HepG2 (cell line): ENCODE measurements around the gene EIF2AK2.

Experiments used
- ARNT ChIP-seq: fragments of 450-650 bp; IDR thresholded peaks from 2 replicates; pipeline ENCODE4 v1.6.1; 2017
- TBP ChIP-seq: sonication (generic); formaldehyde crosslinking; IDR thresholded peaks from 2 replicates; pipeline ENCODE4 v1.5.0; 2020; ENCODE audit warnings: missing genetic modification reagents
- TF ChIP-seq, protein P1 (sequence below): sonication (generic); formaldehyde crosslinking; IDR thresholded peaks from 2 replicates; pipeline ENCODE4 v1.8.0; 2022; ENCODE audit warnings: low read depth, missing genetic modification reagents
- TF ChIP-seq, protein P2 (sequence below): sonication (generic); formaldehyde crosslinking; IDR thresholded peaks from 2 replicates; pipeline ENCODE4 v1.5.0; 2020; ENCODE audit warnings: mild to moderate bottlenecking, missing genetic modification reagents, moderate library complexity
- TF ChIP-seq, protein P3 (sequence below): sonication (generic); formaldehyde crosslinking; IDR thresholded peaks from 2 replicates; pipeline ENCODE4 v1.4.0; 2020; ENCODE audit warnings: missing genetic modification reagents

DNA sequence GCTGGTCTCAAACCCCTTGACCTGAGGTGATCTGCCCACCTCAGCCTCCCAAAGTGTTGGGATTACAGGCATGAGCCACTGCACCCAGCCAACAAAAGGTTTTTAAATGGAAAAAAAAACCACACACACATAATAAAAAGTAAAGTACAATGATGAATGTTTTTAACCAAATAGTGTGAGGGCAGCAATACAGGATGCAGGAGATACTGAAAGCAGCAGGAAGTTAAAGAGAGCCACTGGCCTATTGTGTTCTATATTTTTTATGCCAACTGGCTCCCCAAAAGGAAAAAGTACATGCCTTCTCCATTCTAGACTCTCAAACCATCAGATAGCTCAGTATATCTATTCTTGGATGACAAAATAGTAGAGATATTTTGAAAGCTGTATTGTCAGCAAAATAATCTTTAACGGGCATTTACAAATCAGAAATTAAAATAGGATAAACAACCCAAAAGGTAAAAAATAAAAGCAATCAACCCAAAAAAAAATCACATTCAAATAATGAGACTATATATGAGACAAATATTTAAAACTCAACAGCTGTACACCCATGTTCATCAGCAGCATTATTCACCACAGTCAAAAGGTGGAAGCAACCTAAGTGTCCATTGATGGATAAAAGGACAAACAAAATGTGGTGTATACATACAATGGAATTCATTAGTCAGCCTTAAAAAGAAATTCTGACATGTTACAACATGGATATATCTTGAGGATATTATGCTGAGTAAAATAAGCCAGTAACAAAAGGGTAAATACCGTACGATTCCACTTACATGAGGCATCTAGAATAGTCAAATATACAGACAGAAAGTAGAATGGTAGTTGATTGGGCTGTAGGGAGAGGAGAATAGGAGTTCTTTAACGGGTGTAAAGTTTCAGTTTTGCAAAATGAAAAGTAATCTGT is 46.2 kb downstream of the EIF2AK2 start:
- TF ChIP-seq, protein P1, sequence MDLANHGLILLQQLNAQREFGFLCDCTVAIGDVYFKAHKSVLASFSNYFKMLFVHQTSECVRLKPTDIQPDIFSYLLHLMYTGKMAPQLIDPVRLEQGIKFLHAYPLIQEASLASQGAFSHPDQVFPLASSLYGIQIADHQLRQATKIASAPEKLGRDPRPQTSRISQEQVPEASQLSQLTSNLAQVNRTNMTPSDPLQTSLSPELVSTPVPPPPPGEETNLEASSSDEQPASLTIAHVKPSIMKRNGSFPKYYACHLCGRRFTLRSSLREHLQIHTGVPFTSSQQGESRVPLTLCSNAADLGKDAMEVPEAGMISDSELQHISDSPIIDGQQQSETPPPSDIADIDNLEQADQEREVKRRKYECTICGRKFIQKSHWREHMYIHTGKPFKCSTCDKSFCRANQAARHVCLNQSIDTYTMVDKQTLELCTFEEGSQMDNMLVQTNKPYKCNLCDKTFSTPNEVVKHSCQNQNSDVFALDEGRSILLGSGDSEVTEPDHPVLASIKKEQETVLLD = no peak
- TF ChIP-seq TBP (CRISPR knock-in tag) (no peak), ARNT (no peak)
- TF ChIP-seq, protein P2, sequence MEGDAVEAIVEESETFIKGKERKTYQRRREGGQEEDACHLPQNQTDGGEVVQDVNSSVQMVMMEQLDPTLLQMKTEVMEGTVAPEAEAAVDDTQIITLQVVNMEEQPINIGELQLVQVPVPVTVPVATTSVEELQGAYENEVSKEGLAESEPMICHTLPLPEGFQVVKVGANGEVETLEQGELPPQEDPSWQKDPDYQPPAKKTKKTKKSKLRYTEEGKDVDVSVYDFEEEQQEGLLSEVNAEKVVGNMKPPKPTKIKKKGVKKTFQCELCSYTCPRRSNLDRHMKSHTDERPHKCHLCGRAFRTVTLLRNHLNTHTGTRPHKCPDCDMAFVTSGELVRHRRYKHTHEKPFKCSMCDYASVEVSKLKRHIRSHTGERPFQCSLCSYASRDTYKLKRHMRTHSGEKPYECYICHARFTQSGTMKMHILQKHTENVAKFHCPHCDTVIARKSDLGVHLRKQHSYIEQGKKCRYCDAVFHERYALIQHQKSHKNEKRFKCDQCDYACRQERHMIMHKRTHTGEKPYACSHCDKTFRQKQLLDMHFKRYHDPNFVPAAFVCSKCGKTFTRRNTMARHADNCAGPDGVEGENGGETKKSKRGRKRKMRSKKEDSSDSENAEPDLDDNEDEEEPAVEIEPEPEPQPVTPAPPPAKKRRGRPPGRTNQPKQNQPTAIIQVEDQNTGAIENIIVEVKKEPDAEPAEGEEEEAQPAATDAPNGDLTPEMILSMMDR (CRISPR knock-in tag) = no peak
- TF ChIP-seq, protein P3, sequence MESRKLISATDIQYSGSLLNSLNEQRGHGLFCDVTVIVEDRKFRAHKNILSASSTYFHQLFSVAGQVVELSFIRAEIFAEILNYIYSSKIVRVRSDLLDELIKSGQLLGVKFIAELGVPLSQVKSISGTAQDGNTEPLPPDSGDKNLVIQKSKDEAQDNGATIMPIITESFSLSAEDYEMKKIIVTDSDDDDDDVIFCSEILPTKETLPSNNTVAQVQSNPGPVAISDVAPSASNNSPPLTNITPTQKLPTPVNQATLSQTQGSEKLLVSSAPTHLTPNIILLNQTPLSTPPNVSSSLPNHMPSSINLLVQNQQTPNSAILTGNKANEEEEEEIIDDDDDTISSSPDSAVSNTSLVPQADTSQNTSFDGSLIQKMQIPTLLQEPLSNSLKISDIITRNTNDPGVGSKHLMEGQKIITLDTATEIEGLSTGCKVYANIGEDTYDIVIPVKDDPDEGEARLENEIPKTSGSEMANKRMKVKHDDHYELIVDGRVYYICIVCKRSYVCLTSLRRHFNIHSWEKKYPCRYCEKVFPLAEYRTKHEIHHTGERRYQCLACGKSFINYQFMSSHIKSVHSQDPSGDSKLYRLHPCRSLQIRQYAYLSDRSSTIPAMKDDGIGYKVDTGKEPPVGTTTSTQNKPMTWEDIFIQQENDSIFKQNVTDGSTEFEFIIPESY = no peak
